Erythroblast (primary cell): ENCODE results near the gene GRIK4.

ENCODE experiments used
- GATA1 ChIP-seq: IDR thresholded peaks from 2 replicates; pipeline ENCODE4 v1.6.1; 2011; ENCODE audit warnings: low read depth, mild to moderate bottlenecking, control low read depth, low read length, moderate library complexity
- POLR2A ChIP-seq: IDR thresholded peaks from 2 replicates; pipeline ENCODE4 v1.6.1; 2011; ENCODE audit warnings: mild to moderate bottlenecking, low read length

DNA sequence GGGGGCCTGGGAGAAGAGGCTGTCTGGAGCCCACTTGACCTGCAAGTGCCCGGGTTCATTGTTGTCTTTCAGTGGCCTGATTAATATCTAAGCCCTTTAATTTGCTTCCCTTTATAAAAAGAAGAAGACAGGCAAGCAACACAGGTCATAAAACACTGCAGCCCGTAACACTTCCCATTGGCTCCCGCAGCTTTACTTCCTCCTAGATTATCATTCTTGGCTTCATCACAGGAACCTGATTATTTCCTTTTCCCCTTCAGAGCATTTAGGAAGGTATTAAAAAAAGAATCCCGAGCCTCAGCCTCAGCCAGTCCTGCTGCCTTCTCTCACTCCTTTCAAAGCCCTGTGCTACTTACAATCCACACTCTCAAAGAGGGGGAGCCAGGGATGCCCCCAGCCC is 183.2 kb downstream of the GRIK4 start:
- TF ChIP-seq POLR2A (no peak), GATA1 (no peak)
